Liver (tissue), 9 donors: ENCODE data around the gene SPIN1. TPM values are rescaled to one million over a fixed set of nuclear protein-coding genes. Genes with fewer than 3 reads are reported as not detected.

Source experiments
- DNase-seq: peaks from one replicate; pipeline ENCODE4 v3.0.0-alpha.2; 2017; ENCODE audit warnings: low spot score
- H3K27ac ChIP-seq, 2 donors: one replicate each; pipeline ENCODE4 v1.7.0; 2013; ENCODE audit warnings: inconsistent platforms in 2 of 2, low read length in 2 of 2, control low read depth in 1 of 2, low read depth in 1 of 2, mild to moderate bottlenecking in 1 of 2
- H3K27me3 ChIP-seq, 4 donors: one replicate each; pipeline versions ENCODE4 v1.6.1 to v1.7.0; 2013; ENCODE audit warnings: low read length in 3 of 4, inconsistent platforms in 1 of 4, mild to moderate bottlenecking in 1 of 4, moderate library complexity in 1 of 4; ENCODE audit not compliant: control insufficient read depth in 4 of 4, insufficient read depth in 4 of 4
- H3K36me3 ChIP-seq, 4 donors: one replicate each; pipeline versions ENCODE4 v1.6.1 to v1.7.0; 2013; ENCODE audit warnings: low read length in 3 of 4, mild to moderate bottlenecking in 3 of 4, low read depth in 1 of 4, moderate library complexity in 1 of 4; ENCODE audit not compliant: control insufficient read depth in 4 of 4, insufficient read depth in 3 of 4
- H3K4me1 ChIP-seq, 4 donors: one replicate each; pipeline versions ENCODE4 v1.6.1 to v1.7.0; 2013; ENCODE audit warnings: low read length in 3 of 4, mild to moderate bottlenecking in 3 of 4, moderate library complexity in 1 of 4; ENCODE audit not compliant: control insufficient read depth in 4 of 4, insufficient read depth in 4 of 4
- H3K4me3 ChIP-seq, 3 donors: one replicate each; pipeline versions ENCODE4 v1.6.1 to v1.7.0; 2013; ENCODE audit warnings: low read length in 3 of 3, control low read depth in 1 of 3, low read depth in 1 of 3, mild to moderate bottlenecking in 1 of 3
- H3K9ac ChIP-seq, 2 donors: one replicate each; pipeline ENCODE4 v1.7.0; 2013; ENCODE audit warnings: low read length in 2 of 2, mild to moderate bottlenecking in 2 of 2, moderate library complexity in 2 of 2, control low read depth in 1 of 2, low read depth in 1 of 2
- H3K9me3 ChIP-seq, 4 donors: one replicate each; pipeline versions ENCODE4 v1.6.1 to v1.7.0; 2013; ENCODE audit warnings: low read length in 3 of 4; ENCODE audit not compliant: control insufficient read depth in 4 of 4
- ATF3 ChIP-seq: IDR thresholded peaks from 2 replicates; pipeline ENCODE4 v1.6.1; 2016; ENCODE audit warnings: antibody characterized with exemption
- FOXA1 ChIP-seq: IDR thresholded peaks from 2 replicates; pipeline ENCODE4 v1.6.1; 2016; ENCODE audit warnings: antibody characterized with exemption
- FOXA2 ChIP-seq: IDR thresholded peaks from 2 replicates; pipeline ENCODE4 v1.6.1; 2016; ENCODE audit warnings: antibody characterized with exemption
- GABPA ChIP-seq, 2 donors: IDR thresholded peaks in 1 of 2; conservative IDR thresholded peaks in 1 of 2; 2 replicates each; pipeline ENCODE4 v1.6.1; 2016; ENCODE audit warnings: antibody characterized with exemption in 2 of 2, mild to moderate bottlenecking in 1 of 2, moderate library complexity in 1 of 2
- HNF4A ChIP-seq, 2 donors: conservative IDR thresholded peaks; 2 replicates each; pipeline ENCODE4 v1.6.1; 2016; ENCODE audit warnings: antibody characterized with exemption in 2 of 2, mild to moderate bottlenecking in 2 of 2
- HNF4G ChIP-seq: IDR thresholded peaks from 2 replicates; pipeline ENCODE4 v1.6.1; 2016; ENCODE audit warnings: antibody characterized with exemption
- NR2F2 ChIP-seq: IDR thresholded peaks from 2 replicates; pipeline ENCODE4 v1.6.1; 2016; ENCODE audit warnings: antibody characterized with exemption
- RAD21 ChIP-seq, 2 donors: IDR thresholded peaks; 2 replicates each; pipeline ENCODE4 v1.6.1; 2016; ENCODE audit warnings: antibody characterized with exemption in 2 of 2, mild to moderate bottlenecking in 2 of 2
- REST ChIP-seq: IDR thresholded peaks from 2 replicates; pipeline ENCODE4 v1.6.1; 2016; ENCODE audit warnings: antibody characterized with exemption, mild to moderate bottlenecking
- RXRA ChIP-seq, 2 donors: IDR thresholded peaks; 2 replicates each; pipeline ENCODE4 v1.6.1; 2017 to 2018; ENCODE audit warnings: antibody characterized with exemption in 2 of 2, mild to moderate bottlenecking in 1 of 2
- SP1 ChIP-seq: IDR thresholded peaks from 2 replicates; pipeline ENCODE4 v1.6.1; 2018; ENCODE audit warnings: antibody characterized with exemption, mild to moderate bottlenecking
- TAF1 ChIP-seq: conservative IDR thresholded peaks from 2 replicates; pipeline ENCODE4 v1.6.1; 2016; ENCODE audit warnings: antibody characterized with exemption, mild to moderate bottlenecking
- YY1 ChIP-seq: IDR thresholded peaks from 2 replicates; pipeline ENCODE4 v1.6.1; 2016; ENCODE audit warnings: antibody characterized with exemption, mild to moderate bottlenecking
- ZBTB33 ChIP-seq: IDR thresholded peaks from 2 replicates; pipeline ENCODE4 v1.6.1; 2016; ENCODE audit warnings: antibody characterized with exemption
- WGBS: extraction: QIAGEN DNeasy Blood & Tissue Kit; methylation state at CpG from one replicate; pipeline ENCODE4 v1.1.7; 2013; 5-methylcytosine and 5-hydroxymethylcytosine counted together
- polyA plus RNA-seq, 2 donors: library from polyadenylated mRNA; stranded (reverse) in 1 of 2; unstranded in 1 of 2; fragments of 200-250 nt in 1 of 2; fragments of >200 nt in 1 of 2; fragmentation: Nextera tagmentation in 1 of 2; extraction: Ambion mirVana in 1 of 2; gene quantifications; one replicate each; pipeline versions ENCODE4 v1.2.1 to v1.2.3, GENCODE V29; 2013 to 2015
- total RNA-seq, 2 donors: library from RNA; depleted of rRNA; stranded (reverse); fragments of >200 nt; gene quantifications; one replicate each; pipeline ENCODE4 v1.2.3, GENCODE V29; 2014
- TF ChIP-seq, protein P1 (sequence below): IDR thresholded peaks from 2 replicates; pipeline ENCODE4 v1.6.1; 2016; ENCODE audit warnings: antibody characterized with exemption
- TF ChIP-seq, protein P2 (sequence below): fragments of 150-350 bp; IDR thresholded peaks from 2 replicates; pipeline ENCODE4 v1.5.1; 2017; ENCODE audit warnings: improper control_type of control experiment, low read depth, low read length; ENCODE audit not compliant: missing input control
- donor health status: healthy.
- donor health status: healthy.
- donor health status: healthy.
- donor health status: healthy.
- donor health status: healthy.

The SPIN1 gene
- total and polyA plus RNA-seq, 4 donors, result 9.0 to 30.3 (median 18.6) TPM

DNA sequence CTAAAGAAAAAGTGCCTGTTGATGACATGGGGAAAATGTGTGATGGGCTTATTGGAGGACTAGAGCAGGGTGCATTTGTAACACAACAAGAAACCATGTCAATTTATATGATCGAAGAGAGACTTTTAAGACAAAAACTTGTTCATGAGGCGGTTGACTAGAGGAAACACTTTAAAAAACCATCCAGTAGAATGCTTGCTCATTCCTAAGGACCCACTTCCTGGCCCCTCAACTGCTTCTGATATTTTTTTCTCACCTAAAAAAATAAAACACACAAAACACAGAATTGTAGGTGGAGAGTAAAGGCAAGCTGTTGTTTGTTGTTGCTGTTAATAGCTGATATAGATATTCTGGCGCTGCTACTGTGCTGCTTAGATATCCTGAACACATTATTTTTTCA is 50.6 kb downstream of the SPIN1 start:
- Histone ChIP-seq H3K27me3 (no peaks in the 10 kb centered on the region), H3K36me3 (no peaks in the 10 kb centered on the region), H3K4me1 (peaks cover 3 to 25% (median 17%) of the 10 kb centered on the region in 4 donors), H3K27ac (no peak overlapping the region), H3K4me3 (no peak overlapping the region), H3K9me3 (no peaks in the 10 kb centered on the region), H3K9ac (no peak overlapping the region)
- no peak for TF ChIP-seq GABPA (IDR thresholded peaks at IDR 0.05 in 1 of 2, conservative IDR thresholded peaks at IDR 0.05 in 1 of 2)
- no peak for TF ChIP-seq ZBTB33
- TF ChIP-seq FOXA1, result no peak
- no peak for TF ChIP-seq TAF1
- TF ChIP-seq, protein P1, sequence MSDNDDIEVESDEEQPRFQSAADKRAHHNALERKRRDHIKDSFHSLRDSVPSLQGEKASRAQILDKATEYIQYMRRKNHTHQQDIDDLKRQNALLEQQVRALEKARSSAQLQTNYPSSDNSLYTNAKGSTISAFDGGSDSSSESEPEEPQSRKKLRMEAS, result no peak
- no peak for TF ChIP-seq RXRA (IDR thresholded peaks at IDR 0.05)
- no peak for TF ChIP-seq FOXA2
- no peak for TF ChIP-seq NR2F2
- no peak for TF ChIP-seq HNF4G
- no peak for TF ChIP-seq YY1
- no peak for TF ChIP-seq HNF4A (conservative IDR thresholded peaks at IDR 0.05)
- no peak for TF ChIP-seq RAD21 (IDR thresholded peaks at IDR 0.05)
- TF ChIP-seq REST, result no peak
- TF ChIP-seq, protein P2, sequence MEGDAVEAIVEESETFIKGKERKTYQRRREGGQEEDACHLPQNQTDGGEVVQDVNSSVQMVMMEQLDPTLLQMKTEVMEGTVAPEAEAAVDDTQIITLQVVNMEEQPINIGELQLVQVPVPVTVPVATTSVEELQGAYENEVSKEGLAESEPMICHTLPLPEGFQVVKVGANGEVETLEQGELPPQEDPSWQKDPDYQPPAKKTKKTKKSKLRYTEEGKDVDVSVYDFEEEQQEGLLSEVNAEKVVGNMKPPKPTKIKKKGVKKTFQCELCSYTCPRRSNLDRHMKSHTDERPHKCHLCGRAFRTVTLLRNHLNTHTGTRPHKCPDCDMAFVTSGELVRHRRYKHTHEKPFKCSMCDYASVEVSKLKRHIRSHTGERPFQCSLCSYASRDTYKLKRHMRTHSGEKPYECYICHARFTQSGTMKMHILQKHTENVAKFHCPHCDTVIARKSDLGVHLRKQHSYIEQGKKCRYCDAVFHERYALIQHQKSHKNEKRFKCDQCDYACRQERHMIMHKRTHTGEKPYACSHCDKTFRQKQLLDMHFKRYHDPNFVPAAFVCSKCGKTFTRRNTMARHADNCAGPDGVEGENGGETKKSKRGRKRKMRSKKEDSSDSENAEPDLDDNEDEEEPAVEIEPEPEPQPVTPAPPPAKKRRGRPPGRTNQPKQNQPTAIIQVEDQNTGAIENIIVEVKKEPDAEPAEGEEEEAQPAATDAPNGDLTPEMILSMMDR, result no peak
- TF ChIP-seq ATF3, result no peak
- no peak for TF ChIP-seq SP1
- 88% methylated on average over 3 of the region's 3 CpGs for WGBS
- DNase-seq, result no peak
